Measurements from ENCODE around the gene DMPK.
A peak's percentile ranks its signal among the peaks of the same experiment; 100 is the strongest.

DMPK gene

GRCh38 chr19:45780448-45781213, 1.7 kb downstream of the DMPK start:
- no peak for DNase-seq (ENCODE audit: low read depth)
- no peak overlapping the region for H3K4me3 ChIP-seq (ENCODE audit: low read depth, low read length)
- no peak for TF ChIP-seq CTCF (IDR thresholded peaks at IDR 0.05; ENCODE audit: insufficient read depth, low read depth, low read length, missing control alignments)

GRCh38 chr19:45780146-45780447, 2.2 kb downstream of the DMPK start:
- DNase-seq (ENCODE audit: low read depth) = no peak
- TF ChIP-seq CTCF (IDR thresholded peaks at IDR 0.05; ENCODE audit: insufficient read depth, low read depth, low read length, missing control alignments) = no peak
- H3K4me3 ChIP-seq (ENCODE audit: low read depth, low read length) = no peak overlapping the region

GRCh38 chr19:45779231-45780145, 2.8 kb downstream of the DMPK start:
- DNase-seq (ENCODE audit: low read depth) = peak; percentile 91
- peak; percentile 64 for TF ChIP-seq CTCF (IDR thresholded peaks at IDR 0.05; ENCODE audit: insufficient read depth, low read depth, low read length, missing control alignments)
- H3K4me3 ChIP-seq (ENCODE audit: low read depth, low read length) = peak overlapping the region; percentile 32

- H3K4me3 ChIP-seq (ENCODE audit: low read depth, low read length) = no peak overlapping the region
- no peak for DNase-seq (ENCODE audit: low read depth)
- TF ChIP-seq CTCF (IDR thresholded peaks at IDR 0.05; ENCODE audit: insufficient read depth, low read depth, low read length, missing control alignments) = no peak
Observed at GRCh38 chr19:45778010-45778661, 4.2 kb downstream of the DMPK start.

- TF ChIP-seq CTCF (IDR thresholded peaks at IDR 0.05; ENCODE audit: insufficient read depth, low read depth, low read length, missing control alignments) = no peak
- H3K4me3 ChIP-seq (ENCODE audit: low read depth, low read length) = no peak overlapping the region
- no peak for DNase-seq (ENCODE audit: low read depth)
Observed at GRCh38 chr19:45777395-45777961, 4.8 kb downstream of the DMPK start.

- H3K4me3 ChIP-seq (ENCODE audit: low read depth, low read length) = no peak overlapping the region
- no peak for TF ChIP-seq CTCF (IDR thresholded peaks at IDR 0.05; ENCODE audit: insufficient read depth, low read depth, low read length, missing control alignments)
- no peak for DNase-seq (ENCODE audit: low read depth)
Observed at GRCh38 chr19:45774765-45775164, 7.5 kb downstream of the DMPK start.

Data from GM12865 (cell line).